Osteoblast (primary cell): Measurements from ENCODE around the gene TRIM7. TPM values are rescaled to one million over a fixed set of nuclear protein-coding genes. Genes with fewer than 3 reads are reported as not detected.
"Not testable (repeated sequence)": the region's sequence is repeated elsewhere in the genome, so short reads cannot be mapped to it uniquely, and the experiment has no call there.

Experiments used
- DNase-seq: peaks from one replicate; pipeline ENCODE4 v3.0.0; 2011; ENCODE audit warnings: low spot score, mixed read lengths; ENCODE audit not compliant: insufficient read length; ENCODE audit errors: missing footprints
- H2AFZ ChIP-seq: 2 replicates; pipeline ENCODE4 v1.6.0; 2011; ENCODE audit warnings: mild to moderate bottlenecking, low read length
- H3K27ac ChIP-seq: 2 replicates; pipeline ENCODE4 v1.5.1; 2011; ENCODE audit warnings: mild to moderate bottlenecking, low read depth, low read length, moderate library complexity
- H3K27me3 ChIP-seq: 2 replicates; pipeline ENCODE4 v1.6.0; 2012; ENCODE audit warnings: mild to moderate bottlenecking, control low read depth, inconsistent platforms, low read length, moderate library complexity; ENCODE audit not compliant: insufficient read depth
- H3K36me3 ChIP-seq: 2 replicates; pipeline ENCODE4 v1.5.1; 2011; ENCODE audit warnings: mild to moderate bottlenecking, low read length, control low read depth, moderate library complexity; ENCODE audit not compliant: insufficient read depth
- H3K4me1 ChIP-seq: 2 replicates; pipeline ENCODE4 v1.5.1; 2011; ENCODE audit warnings: mild to moderate bottlenecking, low read length, control low read depth, moderate library complexity; ENCODE audit not compliant: insufficient read depth
- H3K4me2 ChIP-seq: 2 replicates; pipeline ENCODE4 v1.6.0; 2011; ENCODE audit warnings: mild to moderate bottlenecking, low read length; ENCODE audit not compliant: insufficient read depth
- H3K4me3 ChIP-seq: fragments of 200-600 bp; sonication (generic); 3 replicates; pipeline ENCODE4 v1.5.1; 2012; ENCODE audit warnings: mild to moderate bottlenecking, low read length, inconsistent platforms; ENCODE audit not compliant: insufficient read depth
- H3K79me2 ChIP-seq: 2 replicates; pipeline ENCODE4 v1.6.0; 2012; ENCODE audit warnings: mild to moderate bottlenecking, low read length, control low read depth, inconsistent platforms; ENCODE audit not compliant: insufficient read depth
- H3K9me3 ChIP-seq: 2 replicates; pipeline ENCODE4 v1.5.1; 2011; ENCODE audit warnings: low read depth, low read length, control low read depth
- H4K20me1 ChIP-seq: 2 replicates; pipeline ENCODE4 v1.6.0; 2012; ENCODE audit warnings: mild to moderate bottlenecking, low read length, control low read depth; ENCODE audit not compliant: insufficient read depth
- CTCF ChIP-seq: IDR thresholded peaks from 2 replicates; pipeline ENCODE4 v1.5.1; 2011; ENCODE audit warnings: mild to moderate bottlenecking, low read depth, low read length, moderate library complexity; ENCODE audit errors: extremely low read depth
- total RNA-seq: library from RNA; depleted of rRNA; stranded (reverse); fragments of >200 nt; gene quantifications from 2 replicates; pipeline ENCODE4 v1.2.3, GENCODE V29; 2012

Gene TRIM7
- total RNA-seq, 1 donor = 0.72 TPM

GRCh38 chr5:181170996-181171395, 34.0 kb downstream of the TRIM7 start:
- Histone ChIP-seq H3K4me1 (peaks cover 17% of the 10 kb centered on the region), H3K27ac (no peak overlapping the region), H3K27me3 (no peaks in the 10 kb centered on the region), H2AFZ (no peak overlapping the region), H3K9me3 (no peaks in the 10 kb centered on the region), H3K79me2 (no peaks in the 10 kb centered on the region), H3K4me2 (peak overlapping the region; percentile 72), H3K36me3 (no peaks in the 10 kb centered on the region), H3K4me3 (no peak overlapping the region), H4K20me1 (no peaks in the 10 kb centered on the region)
- DNase-seq = peak; percentile 79
- TF ChIP-seq CTCF = no peak

- Histone ChIP-seq H3K27ac (no peak overlapping the region), H3K4me3 (peak overlapping the region; percentile 47), H4K20me1 (no peaks in the 10 kb centered on the region), H3K27me3 (no peaks in the 10 kb centered on the region), H3K36me3 (no peaks in the 10 kb centered on the region), H3K4me1 (peaks cover 17% of the 10 kb centered on the region), H3K4me2 (peak overlapping the region; percentile 72), H2AFZ (peak overlapping the region; percentile 60), H3K9me3 (no peaks in the 10 kb centered on the region), H3K79me2 (no peaks in the 10 kb centered on the region)
- peak; percentile 65 for DNase-seq
- TF ChIP-seq CTCF = no peak
Observed at GRCh38 chr5:181170237-181170825, 34.7 kb downstream of the TRIM7 start.

- Histone ChIP-seq H3K4me2 (peak overlapping the region; percentile 72), H2AFZ (peak overlapping the region; percentile 60), H3K4me1 (peaks cover 17% of the 10 kb centered on the region), H3K4me3 (peak overlapping the region; percentile 47)
- not testable (repeated sequence) for H3K27me3 ChIP-seq, H3K36me3 ChIP-seq, H3K27ac ChIP-seq, H4K20me1 ChIP-seq, H3K9me3 ChIP-seq, H3K79me2 ChIP-seq
- peak; percentile 85 for DNase-seq
Observed at GRCh38 chr5:181169459-181170236, 35.3 kb downstream of the TRIM7 start.

GRCh38 chr5:181168595-181169118, 36.3 kb downstream of the TRIM7 start:
- H3K4me2 ChIP-seq = no peak overlapping the region
- no peaks in the 10 kb centered on the region for H3K9me3 ChIP-seq
- TF ChIP-seq CTCF = no peak
- no peak overlapping the region for H3K4me3 ChIP-seq
- H3K27ac ChIP-seq = no peak overlapping the region
- DNase-seq = no peak
- no peaks in the 10 kb centered on the region for H3K36me3 ChIP-seq
- no peak overlapping the region for H2AFZ ChIP-seq
- no peaks in the 10 kb centered on the region for H3K27me3 ChIP-seq
- H3K4me1 ChIP-seq = peaks cover 17% of the 10 kb centered on the region
- H3K79me2 ChIP-seq = no peaks in the 10 kb centered on the region
- no peaks in the 10 kb centered on the region for H4K20me1 ChIP-seq
